Heart left ventricle (tissue), 16 donors: Measurements from ENCODE around the gene PROSER3. TPM values are rescaled to one million over a fixed set of nuclear protein-coding genes. Genes with fewer than 3 reads are reported as not detected.

Source experiments
- ATAC-seq, 4 donors: fragments of 200-7000 bp; cut with Tn5 transposase; one replicate each; pipeline ENCODE4 v1.9.1; 2020 to 2022; ENCODE audit warnings: moderate library complexity in 4 of 4, mild to moderate bottlenecking in 3 of 4, moderate number of reproducible peaks in 1 of 4
- DNase-seq, 5 donors: peaks; one replicate each; pipeline ENCODE4 v3.0.0-alpha.2; 2020
- H3K27ac ChIP-seq, 12 donors: fragments of 200-600 bp; sonication (generic) in 4 of 12; one replicate each; pipeline versions ENCODE4 v1.5.0 to v1.8.0; 2016 to 2022; ENCODE audit warnings: mild to moderate bottlenecking in 2 of 12
- H3K27me3 ChIP-seq, 9 donors: fragments of 200-600 bp; sonication (generic) in 2 of 9; one replicate each; pipeline versions ENCODE4 v1.5.1 to v1.8.0; 2016 to 2022; ENCODE audit warnings: mild to moderate bottlenecking in 3 of 9
- H3K36me3 ChIP-seq, 9 donors: fragments of 200-600 bp; sonication (generic) in 2 of 9; one replicate each; pipeline versions ENCODE4 v1.5.0 to v1.8.0; 2018 to 2022; ENCODE audit warnings: mild to moderate bottlenecking in 2 of 9
- H3K4me1 ChIP-seq, 12 donors: fragments of 200-600 bp; sonication (generic) in 4 of 12; one replicate each; pipeline versions ENCODE4 v1.5.0 to v1.8.0; 2016 to 2022; ENCODE audit warnings: mild to moderate bottlenecking in 3 of 12
- H3K4me3 ChIP-seq, 12 donors: fragments of 200-600 bp; sonication (generic) in 4 of 12; one replicate each; pipeline versions ENCODE4 v1.5.0 to v1.8.0; 2017 to 2022; ENCODE audit warnings: mild to moderate bottlenecking in 9 of 12, moderate library complexity in 4 of 12
- H3K9me3 ChIP-seq, 12 donors: fragments of 200-600 bp; sonication (generic) in 4 of 12; one replicate each; pipeline versions ENCODE4 v1.5.0 to v1.8.0; 2016 to 2022; ENCODE audit warnings: mild to moderate bottlenecking in 1 of 12
- CTCF ChIP-seq, 12 donors: fragments of 200-600 bp; sonication (generic) in 4 of 12; IDR thresholded peaks; one replicate each; pipeline versions ENCODE4 v1.5.0 to v1.8.0; 2018 to 2022; ENCODE audit warnings: antibody characterized with exemption in 12 of 12, mild to moderate bottlenecking in 5 of 12
- POLR2A ChIP-seq, 2 donors: fragments of 450-650 bp; IDR thresholded peaks; one replicate each; pipeline ENCODE4 v1.6.1; 2017; ENCODE audit warnings: antibody characterized with exemption in 2 of 2, mild to moderate bottlenecking in 2 of 2, moderate library complexity in 2 of 2
- WGBS, 4 donors: extraction: QIAGEN DNeasy Blood & Tissue Kit in 2 of 4; methylation state at CpG; one replicate each; pipeline versions ENCODE4 v1.1.5 to v1.1.7; 2013 to 2018; 5-methylcytosine and 5-hydroxymethylcytosine counted together
- intact Hi-C, 10 donors: fragments of 100-400 bp; cut with DNase I; formaldehyde crosslinking; loops; one replicate each; pipeline versions ENCODE4 v1.11.1 to v1.14.2; 2022
- polyA plus RNA-seq, 2 donors: library from polyadenylated mRNA; stranded (reverse); fragments of 200-250 nt; gene quantifications; one replicate each; pipeline ENCODE4 v1.2.3, GENCODE V29; 2013
- total RNA-seq, 9 donors: library from RNA; depleted of rRNA in 2 of 9; stranded (reverse); fragments of >200 nt in 2 of 9; fragmentation: NEBNext Ultra II Directional in 3 of 9; extraction: Animal tissue kit (Norgen Biotek cat#: 25700) in 3 of 9; gene quantifications; one replicate each; pipeline versions ENCODE4 v1.1.0 to v1.2.4, GENCODE V29; 2016 to 2023
- donor health status: ischemic (EF 13 %, LVEDD 7.1; RV severe dilation, severe dysfunction).
- donor health status: healthy with polysubstance abuse.
- donor health status: DM: no; HTN: yes; CAD: no.
- donor health status: DM: no; HTN: no; CAD: no.
- donor health status: ischemic (EF 25% LVEDD 6.9; RV normal size, moderate dysfunction).
- donor health status: ischemic (EF 25% LVEDD 5.7; RV mildly dilated, moderate dysfunction).
- donor health status: healthy.
- donor health status: DM: yes; HTN: yes; CAD: no.
- donor health status: ischemic (EF 35%, LVEDD 5.7; RV mildly dilated, moderate dysfunction).
- donor health status: nonischemic (EF 11% LVEDD 7.7; RV severe dilation, severe dysfunction).
- donor health status: DM: yes; HTN: yes; CAD: no.
- donor health status: PGD.
- donor health status: ischemic (EF 29% LVEDD 5.4; RV normal size, mild dysfunction).
- donor health status: nonischemic (EF 23%, LVEDD 6.1; RV moderate dilation, normal function).

The PROSER3 gene
- total and polyA plus RNA-seq, 11 donors, result 1.9 to 19.7 (median 9.7) TPM

- TF ChIP-seq CTCF (IDR thresholded peaks at IDR 0.05) (no peak), POLR2A (IDR thresholded peaks at IDR 0.05) (no peak)
Measured at GRCh38 chr19:35774274-35775045, 16.5 kb downstream of the PROSER3 start.

GRCh38 chr19:35775046-35775297 lies 17.0 kb downstream of the PROSER3 start:
- H3K27ac ChIP-seq, result no peak overlapping the region
- WGBS, 4 donors, result 8 to 39% (median 16%) methylated on average over 9 of the region's 9 CpGs
- ATAC-seq, result peak in 3 of 4 donors; percentile 5 to 40 (median 28)
- DNase-seq, result no peak
- H3K27me3 ChIP-seq, result no peaks in the 10 kb centered on the region
- H3K9me3 ChIP-seq, result no peaks in the 10 kb centered on the region
- peaks cover 0 to 17% (median 5%) of the 10 kb centered on the region in 12 donors for H3K4me1 ChIP-seq
- peak overlapping the region; percentile 68 to 99 (median 92) for H3K4me3 ChIP-seq
- TF ChIP-seq CTCF (IDR thresholded peaks at IDR 0.05), result no peak
- no peak for TF ChIP-seq POLR2A (IDR thresholded peaks at IDR 0.05)
- H3K36me3 ChIP-seq, result peaks cover 0 to 18% (median 0%) of the 10 kb centered on the region in 9 donors
- intact Hi-C loops, result loop anchor here in 3 of 10 donors (1.0 to 10.0 kb wide), 3 partner anchors 17 to 160 kb away; partner anchors contain the start of genes LRFN3 (in 1 of the 3) and PROSER3 (in 1 of the 3)

More at GRCh38 chr19:35774274-35775045, 16.5 kb downstream of the PROSER3 start:
- Histone ChIP-seq H3K36me3 (peaks cover 0 to 13% (median 0%) of the 10 kb centered on the region in 9 donors), H3K4me1 (peaks cover 0 to 17% (median 5%) of the 10 kb centered on the region in 12 donors), H3K9me3 (no peaks in the 10 kb centered on the region), H3K4me3 (peak overlapping the region; percentile 68 to 99 (median 92)), H3K27ac (no peak overlapping the region), H3K27me3 (no peaks in the 10 kb centered on the region)
- peak in 2 of 4 donors; percentile 1 to 9 for ATAC-seq
- intact Hi-C loops, result loop anchor here in 3 of 10 donors (1.0 to 10.0 kb wide), 3 partner anchors 16 to 160 kb away; partner anchors contain the start of genes LRFN3 (in 1 of the 3) and PROSER3 (in 1 of the 3)
- DNase-seq, result no peak
- WGBS, 4 donors, result 36 to 60% (median 43%) methylated on average over 16 of the region's 16 CpGs

GRCh38 chr19:35775298-35776101 lies 17.5 kb downstream of the PROSER3 start, which contains the start of gene ARHGAP33:
ARHGAP33 (plus strand) TSS chr19:35775564; CDS start chr19:35775659, 95 bp downstream.
- peak; percentile 99 to 100 (median 99) for DNase-seq
- ATAC-seq, result peak; percentile 98 to 99 (median 98)
- intact Hi-C loops, result loop anchor here in 3 of 10 donors (1.0 to 10.0 kb wide), 3 partner anchors 17 to 159 kb away; partner anchors contain the start of genes LRFN3 (in 1 of the 3) and PROSER3 (in 1 of the 3)
- no peak for TF ChIP-seq CTCF (IDR thresholded peaks at IDR 0.05)
- peak in 1 of 2 donors; percentile 27 for TF ChIP-seq POLR2A (IDR thresholded peaks at IDR 0.05)
- peak within 1 kb of the TSS; percentile 68 to 99 (median 92) for H3K4me3 ChIP-seq
- 0 to 2% (median 1%) methylated on average over 27 to 82 of the region's 82 CpGs for WGBS, 4 donors
- H3K27me3 ChIP-seq, result no peaks in the 10 kb centered on the region
- peaks cover 0 to 24% (median 5%) of the 10 kb centered on the region in 9 donors for H3K36me3 ChIP-seq
- peak within 1 kb of the TSS in 6 of 12 donors; percentile 1 to 77 (median 44) for H3K27ac ChIP-seq
- peaks cover 0 to 17% (median 5%) of the 10 kb centered on the region in 12 donors for H3K4me1 ChIP-seq
- no peaks in the 10 kb centered on the region for H3K9me3 ChIP-seq
